ENCODE data around the gene TLE7.

The TLE7 gene

DNA sequence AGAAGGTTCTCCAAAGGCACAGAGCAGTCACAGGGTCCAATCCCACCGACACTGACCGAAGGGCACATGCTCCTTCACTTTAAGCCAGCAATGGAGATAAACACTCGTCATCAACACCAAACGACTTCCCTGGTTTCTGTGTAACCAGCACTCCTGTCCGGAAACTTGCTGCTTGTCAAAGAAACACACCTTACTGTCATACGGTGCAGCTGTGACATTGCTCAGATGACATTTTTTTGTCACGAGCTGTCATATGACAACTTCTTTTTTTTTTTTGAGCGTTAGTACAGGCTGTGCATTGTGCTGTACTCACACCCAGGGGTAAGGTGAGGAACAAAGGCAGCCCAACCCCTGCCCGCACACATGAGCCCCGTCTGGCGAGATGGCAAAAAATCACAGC is 39.2 kb downstream of the TLE7 start:
- DNase-seq (ENCODE audit: low read depth): no peak
- H3K4me3 ChIP-seq (ENCODE audit: low read length): no peak overlapping the region
- TF ChIP-seq CTCF (IDR thresholded peaks at IDR 0.05; ENCODE audit: insufficient read depth, low read depth, low read length, missing control alignments): no peak

DNA sequence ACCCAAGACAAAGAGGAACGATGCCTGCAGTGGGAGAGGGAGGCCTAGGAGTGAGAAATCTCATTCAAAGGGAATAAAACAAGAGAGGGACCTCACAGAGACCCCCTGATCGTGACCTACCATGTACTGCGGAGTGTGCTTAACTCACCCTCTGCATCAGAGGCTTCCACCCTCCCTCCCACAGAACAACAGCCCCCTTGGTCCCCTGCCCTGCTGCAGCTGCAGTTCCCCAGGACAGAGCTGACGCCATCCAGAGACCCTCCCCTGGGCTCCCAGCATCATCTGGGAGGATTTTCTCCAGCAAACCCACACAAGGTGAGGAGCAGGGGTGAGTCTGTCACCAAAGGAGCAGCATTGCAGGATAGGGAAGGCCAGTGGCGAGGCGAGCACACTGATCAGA is 39.8 kb downstream of the TLE7 start:
- H3K4me3 ChIP-seq (ENCODE audit: low read length): no peak overlapping the region
- DNase-seq (ENCODE audit: low read depth): no peak
- no peak for TF ChIP-seq CTCF (IDR thresholded peaks at IDR 0.05; ENCODE audit: insufficient read depth, low read depth, low read length, missing control alignments)

DNA sequence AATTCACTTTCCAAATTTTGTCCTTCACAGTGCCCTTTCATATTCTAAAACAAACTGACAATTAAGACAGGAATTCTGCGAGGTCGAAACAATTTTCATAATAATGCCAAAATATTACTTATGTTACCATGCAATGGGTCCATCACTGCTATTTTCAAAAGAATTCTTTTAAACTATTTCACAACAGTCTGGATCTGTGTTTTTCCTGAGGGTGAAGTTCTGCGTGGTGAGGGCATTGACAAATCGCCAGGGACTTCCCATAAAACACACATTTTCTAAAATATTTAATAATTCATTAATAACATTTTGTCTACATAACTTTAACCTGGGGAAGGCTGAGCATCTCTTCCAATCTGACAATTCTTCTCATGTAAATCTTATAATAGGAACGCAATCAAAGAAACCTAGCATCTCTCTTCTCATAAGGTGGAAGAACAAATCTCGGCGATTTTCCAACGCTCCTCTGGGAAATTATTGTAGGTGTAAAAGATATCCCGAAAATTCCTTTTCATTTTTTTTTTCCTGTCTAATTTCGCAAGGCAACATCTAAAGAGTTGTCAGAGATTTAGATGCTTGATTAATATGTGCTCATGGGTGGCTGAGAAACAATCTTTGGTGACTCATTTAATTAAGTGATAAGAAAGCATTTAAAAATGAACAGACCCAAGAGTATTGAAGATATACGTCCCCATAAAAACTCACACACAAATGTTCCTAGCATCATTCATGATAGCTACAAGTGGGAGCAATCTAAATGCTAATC is 41.9 kb downstream of the TLE7 start:
- no peak for DNase-seq (ENCODE audit: low read depth)
- TF ChIP-seq CTCF (IDR thresholded peaks at IDR 0.05; ENCODE audit: insufficient read depth, low read depth, low read length, missing control alignments): no peak
- no peak overlapping the region for H3K4me3 ChIP-seq (ENCODE audit: low read length)

- no peak for TF ChIP-seq CTCF (IDR thresholded peaks at IDR 0.05; ENCODE audit: insufficient read depth, low read depth, low read length, missing control alignments)
- H3K4me3 ChIP-seq (ENCODE audit: low read length): no peak overlapping the region
- no peak for DNase-seq (ENCODE audit: low read depth)
Observed at GRCh38 chr16:71396594-71396993, 45.3 kb downstream of the TLE7 start.

DNA sequence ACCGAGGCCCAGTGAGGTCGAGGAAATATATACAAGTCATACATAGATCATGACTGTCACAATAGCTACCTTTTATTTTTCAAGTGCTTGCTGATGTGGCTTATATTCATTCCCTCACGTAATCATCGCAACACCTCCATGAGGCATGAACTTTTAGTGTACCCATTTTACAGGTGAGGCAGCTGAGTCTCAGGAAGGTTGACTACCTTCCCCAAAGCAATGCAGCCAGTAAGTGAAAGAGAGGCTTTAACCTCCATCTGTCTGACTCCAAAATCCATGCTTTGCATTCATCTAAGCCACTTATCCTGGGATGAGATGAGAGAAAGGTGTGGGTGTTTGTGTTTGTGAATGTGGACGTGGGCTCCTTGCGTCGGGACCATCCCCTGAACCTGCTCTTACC is 52.5 kb downstream of the TLE7 start:
- no peak for TF ChIP-seq CTCF (IDR thresholded peaks at IDR 0.05; ENCODE audit: insufficient read depth, low read depth, low read length, missing control alignments)
- no peak overlapping the region for H3K4me3 ChIP-seq (ENCODE audit: low read length)
- DNase-seq (ENCODE audit: low read depth): no peak

DNA sequence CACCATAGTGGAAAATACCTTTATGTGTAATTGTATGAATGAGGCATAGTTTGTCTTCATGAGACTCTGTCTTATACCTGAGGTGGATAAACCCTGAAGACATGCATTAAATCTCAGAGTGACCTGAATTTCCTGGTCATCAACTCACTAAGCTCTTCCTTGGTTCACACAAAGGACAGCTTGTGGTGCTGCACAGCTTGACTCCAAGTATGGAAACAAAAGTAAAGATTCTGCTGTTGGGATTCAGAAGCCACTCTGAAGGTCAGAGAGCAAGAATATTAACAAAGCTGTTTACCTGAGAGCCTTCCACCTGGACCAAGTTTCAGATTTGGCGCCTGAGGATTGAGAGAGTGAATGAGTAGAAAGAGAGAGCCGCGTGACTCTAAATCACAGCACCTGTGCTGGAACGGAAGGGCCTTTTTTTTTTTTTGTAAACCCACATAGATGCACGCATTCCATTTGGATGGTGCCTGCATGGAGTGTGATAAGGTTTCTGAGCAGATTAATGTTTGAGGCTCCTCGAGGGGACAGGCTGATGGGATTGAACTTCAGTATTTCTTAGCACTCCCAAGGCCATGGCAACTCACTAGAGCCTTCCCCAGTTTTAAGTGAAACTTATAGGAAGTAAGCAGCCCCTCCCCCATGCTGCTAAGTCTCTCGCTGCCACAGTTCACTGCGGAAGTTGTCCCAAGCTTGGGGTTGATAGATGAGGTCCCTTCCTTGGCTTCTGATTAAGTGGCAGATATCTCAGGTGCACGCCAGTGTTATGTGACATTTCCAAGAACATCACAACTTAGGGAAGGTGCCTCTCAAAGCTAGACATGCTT is 54.6 kb downstream of the TLE7 start:
- TF ChIP-seq CTCF (IDR thresholded peaks at IDR 0.05; ENCODE audit: insufficient read depth, low read depth, low read length, missing control alignments): no peak
- H3K4me3 ChIP-seq (ENCODE audit: low read length): no peak overlapping the region
- DNase-seq (ENCODE audit: low read depth): no peak

Data from epithelial cell of esophagus (primary cell).